ENCODE data around the gene LRCH4. TPM values are rescaled to one million over a fixed set of nuclear protein-coding genes. Genes with fewer than 3 reads are reported as not detected.

LRCH4 gene
- total and polyA plus RNA-seq, 2 of the 13 experiments (the other 11 are each of a cell fraction or from before 2014, with no cell fraction given), result 7.0 to 9.3 TPM

DNA sequence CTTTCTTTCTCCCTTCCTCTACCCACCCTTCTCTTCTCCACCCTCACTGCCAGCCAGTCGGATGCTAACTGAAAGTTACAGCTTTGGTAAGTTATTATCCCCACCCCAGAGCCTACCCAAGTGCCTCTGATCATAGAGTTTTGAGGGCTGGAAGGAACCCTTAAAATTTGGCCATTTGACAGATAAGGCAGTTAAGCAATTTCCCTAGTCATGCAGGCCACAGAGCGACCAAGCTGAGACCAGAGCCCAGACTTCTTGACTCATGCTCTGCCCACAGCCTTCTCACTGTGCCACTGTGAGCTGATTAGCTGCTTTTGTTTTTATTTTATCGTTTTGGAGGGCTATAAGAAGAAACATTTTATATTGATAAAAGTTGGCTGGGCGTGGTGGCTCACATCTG lies 29.4 kb downstream of the LRCH4 start:
- POLR2A ChIA-PET, result interaction anchor here (1.5 to 1.7 kb wide), 2 partner anchors 11 to 17 kb away, joined by 4 read pairs; no protein-coding TSS in a partner anchor
- TF ChIP-seq POLR2A (IDR thresholded peaks at IDR 0.05; ENCODE audit: insufficient read depth in 1 of 2, low read depth in 2 of 2, low read length in 2 of 2) (peak in 1 of 2 experiments; percentile 8; a peak in 1 of 4 replicates), NFIB (CRISPR knock-in tag; IDR thresholded peaks at IDR 0.05; ENCODE audit: borderline replicate concordance) (no peak), POLR2AphosphoS5 (IDR thresholded peaks at IDR 0.05; ENCODE audit: low read depth, low read length) (peak; percentile 43; the same call in 1 of the 2 replicates)
- CTCF ChIA-PET (ENCODE audit: low intra/inter-chr PET ratio, low total read pairs), result interaction anchor here (0.7 kb wide), 1 partner anchor 74 kb away, joined by 3 read pairs; no protein-coding TSS in a partner anchor
- Histone ChIP-seq H3K9me3 (ENCODE audit: low read length) (no peaks in the 10 kb centered on the region), H3K27me3 (ENCODE audit: control insufficient read depth in 1 of 2, insufficient read depth in 2 of 2, low read length in 2 of 2) (no peaks in the 10 kb centered on the region), H3K27ac (ENCODE audit: extremely low read length, insufficient read depth, low read length) (no peak overlapping the region), H3K79me2 (ENCODE audit: insufficient read depth, low read length) (peaks cover 6% of the 10 kb centered on the region), H3K4me2 (ENCODE audit: low read depth, low read length) (no peak overlapping the region), H3K36me3 (replicated peaks in 1 of 2; ENCODE audit: control insufficient read depth in 1 of 2, insufficient read depth in 2 of 2, low read length in 2 of 2) (peaks cover 31 to 81% of the 10 kb centered on the region in 2 experiments), H3K4me1 (ENCODE audit: insufficient read depth, low read length) (peaks cover 81% of the 10 kb centered on the region), H3K9ac (ENCODE audit: insufficient read depth, low read depth, low read length) (no peak overlapping the region), H4K20me1 (ENCODE audit: insufficient read depth, low read length) (peaks cover 7% of the 10 kb centered on the region; the same call in 1 of the 2 replicates), H3K4me3 (replicated peaks in 1 of 3; ENCODE audit: insufficient read depth in 1 of 3, low read depth in 2 of 3, low read length in 3 of 3) (no peak overlapping the region), H2AFZ (ENCODE audit: low read length) (no peak overlapping the region)
- intact Hi-C loops (cut with micrococcal nuclease; ENCODE audit: unreplicated experiment) (no loop called here), in situ Hi-C loops (cut with HindIII; ENCODE audit: extremely low pct_ligation_motif_present, low pct_unique_long_range_greater_than_20kb) (no loop called here)
- no peak for ATAC-seq
- FAIRE-seq, result no peak
- 90% methylated on average over 4 of the region's 4 CpGs for WGBS (ENCODE audit: low lambda C conversion rate)
- no TSS peak for BruUV-seq (replicated peaks)
- no peak for DNase-seq (ENCODE audit: low spot score)

DNA sequence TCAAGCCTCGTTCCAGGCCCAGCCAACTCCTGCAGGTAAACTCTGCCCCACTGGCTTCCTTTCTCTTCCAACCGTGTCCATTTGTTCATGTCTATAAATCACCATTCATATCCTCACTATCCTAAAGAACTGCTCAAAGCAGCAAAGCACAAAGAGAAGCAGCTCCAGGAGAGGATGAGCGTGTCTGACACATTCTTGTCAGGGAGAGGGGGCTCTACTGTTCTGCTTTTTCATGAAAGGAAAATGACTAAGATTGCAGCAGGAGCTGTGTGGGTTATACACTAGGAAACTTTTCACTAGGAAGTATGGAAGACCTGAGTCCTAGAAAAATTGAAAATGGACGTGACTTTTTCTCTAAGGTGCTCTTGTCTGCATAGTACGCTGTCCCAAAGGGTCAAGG lies 30.2 kb downstream of the LRCH4 start:
- TF ChIP-seq NR2F6 (IDR thresholded peaks at IDR 0.05) (no peak), NR2F6 (CRISPR knock-in tag; IDR thresholded peaks at IDR 0.05) (0 out of 2 replicates have a peak, but pooled peaks have one; percentile 7), POLR2G (IDR thresholded peaks at IDR 0.05; ENCODE audit: low read depth, low read length) (peak; percentile 11; the same call in 1 of the 2 replicates)
- TF ChIP-seq, protein P1, sequence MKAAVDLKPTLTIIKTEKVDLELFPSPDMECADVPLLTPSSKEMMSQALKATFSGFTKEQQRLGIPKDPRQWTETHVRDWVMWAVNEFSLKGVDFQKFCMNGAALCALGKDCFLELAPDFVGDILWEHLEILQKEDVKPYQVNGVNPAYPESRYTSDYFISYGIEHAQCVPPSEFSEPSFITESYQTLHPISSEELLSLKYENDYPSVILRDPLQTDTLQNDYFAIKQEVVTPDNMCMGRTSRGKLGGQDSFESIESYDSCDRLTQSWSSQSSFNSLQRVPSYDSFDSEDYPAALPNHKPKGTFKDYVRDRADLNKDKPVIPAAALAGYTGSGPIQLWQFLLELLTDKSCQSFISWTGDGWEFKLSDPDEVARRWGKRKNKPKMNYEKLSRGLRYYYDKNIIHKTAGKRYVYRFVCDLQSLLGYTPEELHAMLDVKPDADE (CRISPR knock-in tag; IDR thresholded peaks at IDR 0.05), result no peak
- no peak overlapping the region for H2AFZ ChIP-seq (ENCODE audit: low read length)
- H3K79me2 ChIP-seq (ENCODE audit: insufficient read depth, low read length), result peaks cover 4% of the 10 kb centered on the region
- no peak for ATAC-seq
- H3K4me3 ChIP-seq (replicated peaks in 1 of 3; ENCODE audit: insufficient read depth in 1 of 3, low read depth in 2 of 3, low read length in 3 of 3), result no peak overlapping the region
- intact Hi-C loops (cut with micrococcal nuclease; ENCODE audit: unreplicated experiment) (no loop called here), in situ Hi-C loops (cut with HindIII; ENCODE audit: extremely low pct_ligation_motif_present, low pct_unique_long_range_greater_than_20kb) (no loop called here)
- no peaks in the 10 kb centered on the region for H3K9me3 ChIP-seq (ENCODE audit: low read length)
- CTCF ChIA-PET (ENCODE audit: low intra/inter-chr PET ratio, low total read pairs), result interaction anchor here (0.7 kb wide), 1 partner anchor 73 kb away, joined by 3 read pairs; no protein-coding TSS in a partner anchor
- peaks cover 30 to 79% of the 10 kb centered on the region in 2 experiments for H3K36me3 ChIP-seq (replicated peaks in 1 of 2; ENCODE audit: control insufficient read depth in 1 of 2, insufficient read depth in 2 of 2, low read length in 2 of 2)
- no peak for DNase-seq (ENCODE audit: low spot score)
- H4K20me1 ChIP-seq (ENCODE audit: insufficient read depth, low read length), result peaks cover 7% of the 10 kb centered on the region; the same call in 1 of the 2 replicates
- BruUV-seq (replicated peaks), result no TSS peak
- POLR2A ChIA-PET, result interaction anchor here (0.9 to 1.7 kb wide), 3 partner anchors 9 to 16 kb away, joined by 4 to 7 read pairs (median 5); no protein-coding TSS in a partner anchor
- FAIRE-seq, result no peak
- H3K9ac ChIP-seq (ENCODE audit: insufficient read depth, low read depth, low read length), result no peak overlapping the region
- WGBS (ENCODE audit: low lambda C conversion rate), result 96% methylated on average over 5 of the region's 5 CpGs
- H3K4me2 ChIP-seq (ENCODE audit: low read depth, low read length), result no peak overlapping the region
- peak overlapping the region; percentile 12 for H3K27ac ChIP-seq (ENCODE audit: extremely low read length, insufficient read depth, low read length)
- peaks cover 77% of the 10 kb centered on the region for H3K4me1 ChIP-seq (ENCODE audit: insufficient read depth, low read length)
- no peaks in the 10 kb centered on the region for H3K27me3 ChIP-seq (ENCODE audit: control insufficient read depth in 1 of 2, insufficient read depth in 2 of 2, low read length in 2 of 2)

All from HepG2 (cell line).